GM12878 (cell line): ENCODE data around the gene EXO5. TPM values are rescaled to one million over a fixed set of nuclear protein-coding genes. Genes with fewer than 3 reads are reported as not detected.

Experiments used
- ATF2 ChIP-seq: IDR thresholded peaks from 2 replicates; pipeline ENCODE4 v1.6.1; 2012; ENCODE audit warnings: low read length, inconsistent platforms
- BCL3 ChIP-seq: IDR thresholded peaks from 2 replicates; pipeline ENCODE4 v1.6.1; 2011; ENCODE audit warnings: borderline replicate concordance, low read depth, mild to moderate bottlenecking, moderate library complexity, low read length; ENCODE audit not compliant: insufficient read depth, poor library complexity, severe bottlenecking
- BRCA1 ChIP-seq: IDR thresholded peaks from 2 replicates; pipeline ENCODE4 v1.6.1; 2011; ENCODE audit warnings: low read depth, low read length, improper control_type of control experiment
- CHD2 ChIP-seq: IDR thresholded peaks from 2 replicates; pipeline ENCODE4 v1.6.1; 2011; ENCODE audit warnings: low read depth, low read length, improper control_type of control experiment, borderline replicate concordance
- EP300 ChIP-seq, 2 experiments: fragments of 150-350 bp in 1 of 2; IDR thresholded peaks; 2 replicates each; pipeline ENCODE4 v1.6.1; 2011 to 2012; ENCODE audit warnings: low read depth in 2 of 2, low read length in 2 of 2, borderline replicate concordance in 1 of 2, improper control_type of control experiment in 1 of 2, inconsistent platforms in 1 of 2; ENCODE audit not compliant: control insufficient read depth in 1 of 2
- ESRRA ChIP-seq: IDR thresholded peaks from 2 replicates; pipeline ENCODE4 v1.6.1; 2012; ENCODE audit warnings: mild to moderate bottlenecking, low read length, improper control_type of control experiment
- MTA2 ChIP-seq: fragments of 450-650 bp; IDR thresholded peaks from 2 replicates; pipeline ENCODE4 v1.6.1; 2016; ENCODE audit warnings: low read depth, mild to moderate bottlenecking, moderate library complexity
- MTA3 ChIP-seq: IDR thresholded peaks from 2 replicates; pipeline ENCODE4 v1.6.1; 2012; ENCODE audit warnings: low read length, inconsistent platforms, borderline replicate concordance
- NFYB ChIP-seq: IDR thresholded peaks from 2 replicates; pipeline ENCODE4 v1.6.1; 2011; ENCODE audit warnings: low read depth, mild to moderate bottlenecking, low read length, improper control_type of control experiment, moderate library complexity; ENCODE audit not compliant: insufficient read depth
- PAX8 ChIP-seq: fragments of 450-650 bp; IDR thresholded peaks from 2 replicates; pipeline ENCODE4 v1.6.1; 2017; ENCODE audit warnings: mild to moderate bottlenecking, moderate library complexity
- SIN3A ChIP-seq: IDR thresholded peaks from 2 replicates; pipeline ENCODE4 v1.6.1; 2012; ENCODE audit warnings: low read depth, low read length, improper control_type of control experiment
- SP1 ChIP-seq: IDR thresholded peaks from one replicate; pipeline ENCODE4 v1.6.1; 2011; ENCODE audit warnings: low read depth, low read length
- STAT3 ChIP-seq: IDR thresholded peaks from 2 replicates; pipeline ENCODE4 v1.6.1; 2011; ENCODE audit warnings: low read depth, low read length, improper control_type of control experiment
- TCF12 ChIP-seq: IDR thresholded peaks from 2 replicates; pipeline ENCODE4 v1.6.1; 2011; ENCODE audit warnings: low read depth, mild to moderate bottlenecking, low read length
- ZZZ3 ChIP-seq: IDR thresholded peaks from 2 replicates; pipeline ENCODE4 v1.6.1; 2011; ENCODE audit warnings: low read depth; ENCODE audit not compliant: control insufficient read depth, insufficient read length
- polyA plus RNA-seq, 11 experiments: library from polyadenylated mRNA; depleted of rRNA in 4 of 11; unstranded in 6 of 11; stranded (reverse) in 5 of 11; fragments of >200 nt; fragmentation: Nextera tagmentation in 4 of 11; fragmentation: Illumina TruSeq in 1 of 11; extraction: Ambion mirVana in 4 of 11; extraction: Trizol in 1 of 11; gene quantifications; 1 replicate in 1 of 11; 2 replicates in 10 of 11; pipeline versions ENCODE4 v1.2.1 to v1.2.3, GENCODE V29; 2011 to 2016; ENCODE audit warnings: inconsistent platforms in 2 of 11, missing spikeins in 2 of 11, low read depth in 1 of 11
- total RNA-seq, 4 experiments: library from RNA; depleted of rRNA in 3 of 4; stranded (reverse); fragments of >200 nt in 3 of 4; fragmentation: Illumina TruSeq in 1 of 4; extraction: Trizol in 1 of 4; gene quantifications; 2 replicates each; pipeline versions ENCODE4 v1.2.1 to v1.2.3, GENCODE V29; 2013 to 2021
- TF ChIP-seq, protein P1 (sequence below): fragments of 450-650 bp; IDR thresholded peaks from 2 replicates; pipeline ENCODE4 v1.6.1; 2017; ENCODE audit warnings: mild to moderate bottlenecking, moderate library complexity
- TF ChIP-seq, protein P2 (sequence below): fragments of 150-350 bp; IDR thresholded peaks from 2 replicates; pipeline ENCODE4 v1.6.1; 2016; ENCODE audit warnings: low read depth, low read length

EXO5 gene
- total and polyA plus RNA-seq, 10 of the 15 experiments (the other 5 are each of a cell fraction or from before 2014, with no cell fraction given), result 2.1 to 10.1 (median 8.5) TPM

DNA sequence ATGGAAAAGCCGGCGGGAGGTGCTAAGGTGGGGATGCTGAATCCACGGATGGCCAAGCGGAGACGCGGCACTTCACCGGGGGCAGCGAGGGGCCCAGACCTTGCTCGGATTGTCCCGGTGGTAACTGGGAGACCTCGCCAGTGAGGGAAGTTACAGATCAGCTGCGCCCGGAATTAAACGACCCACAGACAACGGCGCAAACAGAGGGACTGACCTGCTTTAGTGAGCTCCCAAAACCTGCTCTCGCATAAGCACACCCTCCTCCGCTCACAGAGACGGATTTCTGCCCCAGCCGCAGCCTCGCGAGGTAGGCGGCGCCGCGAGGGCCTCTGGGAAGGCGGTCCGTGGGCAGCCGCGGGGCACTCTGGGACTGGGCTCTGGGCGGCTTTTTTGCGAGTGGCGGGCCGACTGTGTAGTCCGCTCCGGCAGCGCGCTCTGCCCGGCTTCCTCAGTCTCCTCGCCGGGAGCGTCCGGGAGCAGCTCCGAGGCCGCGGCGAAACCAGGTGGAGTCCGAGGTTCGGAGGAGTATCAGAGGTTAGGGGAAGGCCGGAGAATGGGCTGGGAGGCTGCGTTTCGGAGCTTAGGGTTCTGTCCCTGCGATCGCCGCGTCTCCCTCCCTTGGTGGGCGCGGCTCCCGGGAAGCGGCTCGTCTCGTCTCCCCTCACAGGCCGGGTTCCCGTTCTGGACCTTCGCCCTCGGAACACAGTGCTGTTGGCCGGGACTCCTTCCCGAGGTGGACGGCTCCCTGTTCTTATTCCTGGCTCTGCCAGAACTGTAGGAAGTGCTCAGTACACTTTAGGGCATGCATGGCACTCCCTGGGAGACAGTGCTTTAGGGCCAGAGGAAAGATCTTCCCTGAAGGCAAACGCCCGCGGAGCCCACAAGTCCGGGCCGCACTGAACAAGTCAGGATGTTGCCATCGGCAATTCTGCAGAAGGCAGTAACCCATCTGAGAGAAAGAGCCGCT lies at the start of gene EXO5 (continued):
- no peak for TF ChIP-seq EP300 (IDR thresholded peaks at IDR 0.05; ENCODE audit: borderline replicate concordance in 1 of 2, control insufficient read depth in 1 of 2, low read depth in 2 of 2, low read length in 2 of 2)
- TF ChIP-seq PAX8, result no peak
- no peak for TF ChIP-seq ZZZ3
- TF ChIP-seq CHD2, result peak; percentile 95
- TF ChIP-seq STAT3, result no peak
- no peak; the same call in 1 of the 2 replicates for TF ChIP-seq MTA3
- no peak for TF ChIP-seq SP1
- TF ChIP-seq BCL3, result no peak
- TF ChIP-seq, protein P1, sequence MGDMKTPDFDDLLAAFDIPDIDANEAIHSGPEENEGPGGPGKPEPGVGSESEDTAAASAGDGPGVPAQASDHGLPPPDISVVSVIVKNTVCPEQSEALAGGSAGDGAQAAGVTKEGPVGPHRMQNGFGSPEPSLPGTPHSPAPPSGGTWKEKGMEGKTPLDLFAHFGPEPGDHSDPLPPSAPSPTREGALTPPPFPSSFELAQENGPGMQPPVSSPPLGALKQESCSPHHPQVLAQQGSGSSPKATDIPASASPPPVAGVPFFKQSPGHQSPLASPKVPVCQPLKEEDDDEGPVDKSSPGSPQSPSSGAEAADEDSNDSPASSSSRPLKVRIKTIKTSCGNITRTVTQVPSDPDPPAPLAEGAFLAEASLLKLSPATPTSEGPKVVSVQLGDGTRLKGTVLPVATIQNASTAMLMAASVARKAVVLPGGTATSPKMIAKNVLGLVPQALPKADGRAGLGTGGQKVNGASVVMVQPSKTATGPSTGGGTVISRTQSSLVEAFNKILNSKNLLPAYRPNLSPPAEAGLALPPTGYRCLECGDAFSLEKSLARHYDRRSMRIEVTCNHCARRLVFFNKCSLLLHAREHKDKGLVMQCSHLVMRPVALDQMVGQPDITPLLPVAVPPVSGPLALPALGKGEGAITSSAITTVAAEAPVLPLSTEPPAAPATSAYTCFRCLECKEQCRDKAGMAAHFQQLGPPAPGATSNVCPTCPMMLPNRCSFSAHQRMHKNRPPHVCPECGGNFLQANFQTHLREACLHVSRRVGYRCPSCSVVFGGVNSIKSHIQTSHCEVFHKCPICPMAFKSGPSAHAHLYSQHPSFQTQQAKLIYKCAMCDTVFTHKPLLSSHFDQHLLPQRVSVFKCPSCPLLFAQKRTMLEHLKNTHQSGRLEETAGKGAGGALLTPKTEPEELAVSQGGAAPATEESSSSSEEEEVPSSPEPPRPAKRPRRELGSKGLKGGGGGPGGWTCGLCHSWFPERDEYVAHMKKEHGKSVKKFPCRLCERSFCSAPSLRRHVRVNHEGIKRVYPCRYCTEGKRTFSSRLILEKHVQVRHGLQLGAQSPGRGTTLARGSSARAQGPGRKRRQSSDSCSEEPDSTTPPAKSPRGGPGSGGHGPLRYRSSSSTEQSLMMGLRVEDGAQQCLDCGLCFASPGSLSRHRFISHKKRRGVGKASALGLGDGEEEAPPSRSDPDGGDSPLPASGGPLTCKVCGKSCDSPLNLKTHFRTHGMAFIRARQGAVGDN, result peak; percentile 99
- TF ChIP-seq, protein P2, sequence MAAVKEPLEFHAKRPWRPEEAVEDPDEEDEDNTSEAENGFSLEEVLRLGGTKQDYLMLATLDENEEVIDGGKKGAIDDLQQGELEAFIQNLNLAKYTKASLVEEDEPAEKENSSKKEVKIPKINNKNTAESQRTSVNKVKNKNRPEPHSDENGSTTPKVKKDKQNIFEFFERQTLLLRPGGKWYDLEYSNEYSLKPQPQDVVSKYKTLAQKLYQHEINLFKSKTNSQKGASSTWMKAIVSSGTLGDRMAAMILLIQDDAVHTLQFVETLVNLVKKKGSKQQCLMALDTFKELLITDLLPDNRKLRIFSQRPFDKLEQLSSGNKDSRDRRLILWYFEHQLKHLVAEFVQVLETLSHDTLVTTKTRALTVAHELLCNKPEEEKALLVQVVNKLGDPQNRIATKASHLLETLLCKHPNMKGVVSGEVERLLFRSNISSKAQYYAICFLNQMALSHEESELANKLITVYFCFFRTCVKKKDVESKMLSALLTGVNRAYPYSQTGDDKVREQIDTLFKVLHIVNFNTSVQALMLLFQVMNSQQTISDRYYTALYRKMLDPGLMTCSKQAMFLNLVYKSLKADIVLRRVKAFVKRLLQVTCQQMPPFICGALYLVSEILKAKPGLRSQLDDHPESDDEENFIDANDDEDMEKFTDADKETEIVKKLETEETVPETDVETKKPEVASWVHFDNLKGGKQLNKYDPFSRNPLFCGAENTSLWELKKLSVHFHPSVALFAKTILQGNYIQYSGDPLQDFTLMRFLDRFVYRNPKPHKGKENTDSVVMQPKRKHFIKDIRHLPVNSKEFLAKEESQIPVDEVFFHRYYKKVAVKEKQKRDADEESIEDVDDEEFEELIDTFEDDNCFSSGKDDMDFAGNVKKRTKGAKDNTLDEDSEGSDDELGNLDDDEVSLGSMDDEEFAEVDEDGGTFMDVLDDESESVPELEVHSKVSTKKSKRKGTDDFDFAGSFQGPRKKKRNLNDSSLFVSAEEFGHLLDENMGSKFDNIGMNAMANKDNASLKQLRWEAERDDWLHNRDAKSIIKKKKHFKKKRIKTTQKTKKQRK, result no peak
- no peak for TF ChIP-seq ATF2
- TF ChIP-seq TCF12, result no peak
- TF ChIP-seq MTA2, result no peak
- 0 out of 2 replicates have a peak, but pooled peaks have one; percentile 46 for TF ChIP-seq BRCA1
- TF ChIP-seq SIN3A, result no peak
- no peak for TF ChIP-seq ESRRA
- no peak for TF ChIP-seq NFYB
